ENCODE data around the gene ZNF793.

The ZNF793 gene

DNA sequence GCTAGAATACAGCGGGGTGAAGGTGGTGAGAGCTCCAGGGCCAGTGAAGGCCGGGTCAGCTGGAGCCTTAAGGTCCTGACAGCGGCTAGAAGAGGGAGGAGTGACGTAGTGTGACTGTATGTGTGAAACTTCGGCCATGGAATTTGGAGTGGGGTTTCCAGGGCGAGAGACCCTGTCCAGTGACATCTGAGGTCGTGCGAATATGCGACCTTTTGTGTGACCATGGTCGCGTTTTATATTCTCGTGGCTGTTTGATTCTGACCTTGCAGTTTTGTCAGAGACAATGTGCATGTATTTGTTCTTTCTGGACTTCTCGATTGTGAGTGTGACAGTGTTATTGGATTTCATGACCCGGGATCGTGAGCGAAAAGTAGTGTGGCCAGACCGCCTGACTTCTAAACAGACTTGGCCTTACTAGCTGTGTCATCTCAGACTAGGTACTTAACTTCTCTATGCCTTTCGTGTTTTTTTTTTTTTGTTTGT lies 39.1 kb upstream of the ZNF793 start (continued):
- no peak for TF ChIP-seq ZNF70 (CRISPR knock-in tag; IDR thresholded peaks at IDR 0.05)
- no peak for TF ChIP-seq TOX (CRISPR knock-in tag; IDR thresholded peaks at IDR 0.05; ENCODE audit: borderline replicate concordance)
- TF ChIP-seq ZNF565 (CRISPR knock-in tag; conservative IDR thresholded peaks at IDR 0.05; ENCODE audit: low read depth), result no peak

DNA sequence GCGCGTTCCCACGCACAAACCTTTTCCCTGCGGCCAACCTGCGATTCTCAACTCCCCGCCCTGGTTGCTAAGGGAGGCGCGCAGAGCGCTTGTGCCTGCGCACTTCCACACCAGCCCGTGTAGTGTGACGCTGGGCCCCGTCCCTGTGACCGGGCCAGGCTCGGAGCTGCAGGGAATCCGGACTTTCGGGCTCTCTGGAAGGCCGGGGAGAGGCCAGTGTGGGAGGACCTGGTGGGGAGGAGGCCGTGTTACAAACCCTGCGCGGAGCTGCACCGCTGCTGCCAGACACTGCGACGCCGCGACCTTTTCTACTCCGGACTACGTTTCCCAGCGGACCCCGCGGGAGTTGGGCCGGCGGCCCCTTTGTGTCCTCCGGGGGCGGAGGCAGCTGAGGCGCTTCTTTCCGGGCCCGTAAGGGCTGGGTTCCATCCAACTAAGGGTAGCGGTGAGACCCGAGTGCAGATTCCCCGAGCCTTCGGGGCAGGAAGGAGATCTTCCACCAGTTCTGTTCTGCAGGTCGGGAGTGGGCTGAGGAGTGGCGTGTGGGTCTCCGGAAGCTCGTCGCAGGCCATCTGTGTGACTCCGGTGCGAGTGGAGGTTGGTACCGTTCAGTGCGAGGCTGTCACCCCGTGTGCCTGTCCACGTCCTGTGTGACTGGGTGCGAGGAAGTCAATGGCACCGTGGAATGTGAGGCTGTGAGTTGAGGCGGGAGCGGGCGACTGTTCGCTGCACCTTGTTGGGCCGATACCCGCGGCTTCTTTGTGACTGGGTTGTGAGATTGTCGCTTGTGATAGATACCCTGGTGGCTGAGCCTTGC lies 37.6 kb upstream of the ZNF793 start, which contains the start of gene ZNF570:
Gene ZNF570, plus strand, starts transcription at position 396 of the 817 bp plus-strand sequence. CDS start 999 bp downstream, outside the sequence.
- TF ChIP-seq ZNF8 (CRISPR knock-in tag; IDR thresholded peaks at IDR 0.05), result peak; percentile 41; the same call in 1 of the 2 replicates
- TF ChIP-seq, protein P1, sequence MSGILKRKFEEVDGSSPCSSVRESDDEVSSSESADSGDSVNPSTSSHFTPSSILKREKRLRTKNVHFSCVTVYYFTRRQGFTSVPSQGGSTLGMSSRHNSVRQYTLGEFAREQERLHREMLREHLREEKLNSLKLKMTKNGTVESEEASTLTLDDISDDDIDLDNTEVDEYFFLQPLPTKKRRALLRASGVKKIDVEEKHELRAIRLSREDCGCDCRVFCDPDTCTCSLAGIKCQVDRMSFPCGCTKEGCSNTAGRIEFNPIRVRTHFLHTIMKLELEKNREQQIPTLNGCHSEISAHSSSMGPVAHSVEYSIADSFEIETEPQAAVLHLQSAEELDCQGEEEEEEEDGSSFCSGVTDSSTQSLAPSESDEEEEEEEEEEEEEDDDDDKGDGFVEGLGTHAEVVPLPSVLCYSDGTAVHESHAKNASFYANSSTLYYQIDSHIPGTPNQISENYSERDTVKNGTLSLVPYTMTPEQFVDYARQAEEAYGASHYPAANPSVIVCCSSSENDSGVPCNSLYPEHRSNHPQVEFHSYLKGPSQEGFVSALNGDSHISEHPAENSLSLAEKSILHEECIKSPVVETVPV (CRISPR knock-in tag; IDR thresholded peaks at IDR 0.05), result no peak
- ATAC-seq, result peak; percentile 82

DNA sequence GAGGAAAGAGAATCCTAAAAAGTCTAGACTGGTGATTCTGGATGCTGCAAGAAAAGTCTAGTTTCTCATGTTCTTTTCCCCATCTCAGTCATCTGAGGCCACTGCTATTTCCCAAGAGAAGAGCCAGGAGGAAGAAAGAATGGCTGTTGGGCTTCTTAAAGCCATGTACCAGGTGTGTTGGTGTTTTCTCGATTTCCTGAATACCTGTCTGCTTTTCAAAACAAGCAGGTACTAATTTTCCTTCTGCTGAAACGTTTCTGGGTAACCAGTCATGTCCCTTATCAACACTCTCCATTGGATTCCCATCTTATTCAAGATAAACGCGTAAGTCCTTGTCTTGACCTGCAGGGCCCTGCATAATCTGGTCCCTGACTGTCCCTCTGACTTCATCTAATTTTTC lies 36.5 kb upstream of the ZNF793 start:
- TF ChIP-seq ZC3H10 (CRISPR knock-in tag; IDR thresholded peaks at IDR 0.05), result no peak
- no peak for TF ChIP-seq ZNF70 (CRISPR knock-in tag; IDR thresholded peaks at IDR 0.05)
- TF ChIP-seq ARNTL (CRISPR knock-in tag; IDR thresholded peaks at IDR 0.05; ENCODE audit: borderline replicate concordance, low read depth), result no peak
- ATAC-seq, result no peak

DNA sequence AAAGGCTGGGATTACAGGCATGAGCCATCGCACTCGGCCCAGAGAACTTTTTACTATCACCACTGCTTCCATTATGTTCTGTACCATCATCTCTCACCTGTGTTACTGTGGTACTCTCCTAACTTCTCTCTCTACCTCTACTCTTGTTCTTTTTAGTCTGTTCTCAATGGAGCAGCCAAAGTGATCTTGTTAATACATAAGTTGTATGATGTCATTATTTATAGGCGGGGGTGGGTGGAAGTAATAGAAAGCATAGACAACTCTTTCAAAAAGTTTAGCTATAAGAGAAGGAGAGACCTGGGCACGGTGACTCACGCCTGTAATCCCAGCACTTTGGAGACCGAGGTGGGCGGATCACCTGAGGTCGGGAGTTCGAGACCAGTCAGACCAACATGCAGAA lies 34.6 kb upstream of the ZNF793 start:
- ATAC-seq, result no peak
- TF ChIP-seq TOX (CRISPR knock-in tag; IDR thresholded peaks at IDR 0.05; ENCODE audit: borderline replicate concordance) (no peak), ZNF565 (CRISPR knock-in tag; conservative IDR thresholded peaks at IDR 0.05; ENCODE audit: low read depth) (no peak), GLIS3 (CRISPR knock-in tag; IDR thresholded peaks at IDR 0.05) (no peak), ARNTL (CRISPR knock-in tag; IDR thresholded peaks at IDR 0.05; ENCODE audit: borderline replicate concordance, low read depth) (no peak), ISL1 (CRISPR knock-in tag; IDR thresholded peaks at IDR 0.05) (no peak), TCF4 (CRISPR knock-in tag; IDR thresholded peaks at IDR 0.05; ENCODE audit: borderline replicate concordance) (no peak), CSDC2 (CRISPR knock-in tag; IDR thresholded peaks at IDR 0.05) (no peak), OSR1 (CRISPR knock-in tag; IDR thresholded peaks at IDR 0.05) (no peak), SNAI2 (CRISPR knock-in tag; IDR thresholded peaks at IDR 0.05) (no peak)
- TF ChIP-seq, protein P2, sequence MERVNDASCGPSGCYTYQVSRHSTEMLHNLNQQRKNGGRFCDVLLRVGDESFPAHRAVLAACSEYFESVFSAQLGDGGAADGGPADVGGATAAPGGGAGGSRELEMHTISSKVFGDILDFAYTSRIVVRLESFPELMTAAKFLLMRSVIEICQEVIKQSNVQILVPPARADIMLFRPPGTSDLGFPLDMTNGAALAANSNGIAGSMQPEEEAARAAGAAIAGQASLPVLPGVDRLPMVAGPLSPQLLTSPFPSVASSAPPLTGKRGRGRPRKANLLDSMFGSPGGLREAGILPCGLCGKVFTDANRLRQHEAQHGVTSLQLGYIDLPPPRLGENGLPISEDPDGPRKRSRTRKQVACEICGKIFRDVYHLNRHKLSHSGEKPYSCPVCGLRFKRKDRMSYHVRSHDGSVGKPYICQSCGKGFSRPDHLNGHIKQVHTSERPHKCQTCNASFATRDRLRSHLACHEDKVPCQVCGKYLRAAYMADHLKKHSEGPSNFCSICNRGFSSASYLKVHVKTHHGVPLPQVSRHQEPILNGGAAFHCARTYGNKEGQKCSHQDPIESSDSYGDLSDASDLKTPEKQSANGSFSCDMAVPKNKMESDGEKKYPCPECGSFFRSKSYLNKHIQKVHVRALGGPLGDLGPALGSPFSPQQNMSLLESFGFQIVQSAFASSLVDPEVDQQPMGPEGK (CRISPR knock-in tag; IDR thresholded peaks at IDR 0.05; ENCODE audit: borderline replicate concordance), result no peak
- TF ChIP-seq, protein P3, sequence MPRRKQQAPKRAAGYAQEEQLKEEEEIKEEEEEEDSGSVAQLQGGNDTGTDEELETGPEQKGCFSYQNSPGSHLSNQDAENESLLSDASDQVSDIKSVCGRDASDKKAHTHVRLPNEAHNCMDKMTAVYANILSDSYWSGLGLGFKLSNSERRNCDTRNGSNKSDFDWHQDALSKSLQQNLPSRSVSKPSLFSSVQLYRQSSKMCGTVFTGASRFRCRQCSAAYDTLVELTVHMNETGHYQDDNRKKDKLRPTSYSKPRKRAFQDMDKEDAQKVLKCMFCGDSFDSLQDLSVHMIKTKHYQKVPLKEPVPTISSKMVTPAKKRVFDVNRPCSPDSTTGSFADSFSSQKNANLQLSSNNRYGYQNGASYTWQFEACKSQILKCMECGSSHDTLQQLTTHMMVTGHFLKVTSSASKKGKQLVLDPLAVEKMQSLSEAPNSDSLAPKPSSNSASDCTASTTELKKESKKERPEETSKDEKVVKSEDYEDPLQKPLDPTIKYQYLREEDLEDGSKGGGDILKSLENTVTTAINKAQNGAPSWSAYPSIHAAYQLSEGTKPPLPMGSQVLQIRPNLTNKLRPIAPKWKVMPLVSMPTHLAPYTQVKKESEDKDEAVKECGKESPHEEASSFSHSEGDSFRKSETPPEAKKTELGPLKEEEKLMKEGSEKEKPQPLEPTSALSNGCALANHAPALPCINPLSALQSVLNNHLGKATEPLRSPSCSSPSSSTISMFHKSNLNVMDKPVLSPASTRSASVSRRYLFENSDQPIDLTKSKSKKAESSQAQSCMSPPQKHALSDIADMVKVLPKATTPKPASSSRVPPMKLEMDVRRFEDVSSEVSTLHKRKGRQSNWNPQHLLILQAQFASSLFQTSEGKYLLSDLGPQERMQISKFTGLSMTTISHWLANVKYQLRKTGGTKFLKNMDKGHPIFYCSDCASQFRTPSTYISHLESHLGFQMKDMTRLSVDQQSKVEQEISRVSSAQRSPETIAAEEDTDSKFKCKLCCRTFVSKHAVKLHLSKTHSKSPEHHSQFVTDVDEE (CRISPR knock-in tag; IDR thresholded peaks at IDR 0.05), result no peak
- TF ChIP-seq, protein P4, sequence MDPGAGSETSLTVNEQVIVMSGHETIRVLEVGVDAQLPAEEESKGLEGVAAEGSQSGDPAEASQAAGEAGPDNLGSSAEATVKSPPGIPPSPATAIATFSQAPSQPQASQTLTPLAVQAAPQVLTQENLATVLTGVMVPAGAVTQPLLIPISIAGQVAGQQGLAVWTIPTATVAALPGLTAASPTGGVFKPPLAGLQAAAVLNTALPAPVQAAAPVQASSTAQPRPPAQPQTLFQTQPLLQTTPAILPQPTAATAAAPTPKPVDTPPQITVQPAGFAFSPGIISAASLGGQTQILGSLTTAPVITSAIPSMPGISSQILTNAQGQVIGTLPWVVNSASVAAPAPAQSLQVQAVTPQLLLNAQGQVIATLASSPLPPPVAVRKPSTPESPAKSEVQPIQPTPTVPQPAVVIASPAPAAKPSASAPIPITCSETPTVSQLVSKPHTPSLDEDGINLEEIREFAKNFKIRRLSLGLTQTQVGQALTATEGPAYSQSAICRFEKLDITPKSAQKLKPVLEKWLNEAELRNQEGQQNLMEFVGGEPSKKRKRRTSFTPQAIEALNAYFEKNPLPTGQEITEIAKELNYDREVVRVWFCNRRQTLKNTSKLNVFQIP (CRISPR knock-in tag; IDR thresholded peaks at IDR 0.05; ENCODE audit: borderline replicate concordance, low read depth), result no peak
- TF ChIP-seq, protein P5, sequence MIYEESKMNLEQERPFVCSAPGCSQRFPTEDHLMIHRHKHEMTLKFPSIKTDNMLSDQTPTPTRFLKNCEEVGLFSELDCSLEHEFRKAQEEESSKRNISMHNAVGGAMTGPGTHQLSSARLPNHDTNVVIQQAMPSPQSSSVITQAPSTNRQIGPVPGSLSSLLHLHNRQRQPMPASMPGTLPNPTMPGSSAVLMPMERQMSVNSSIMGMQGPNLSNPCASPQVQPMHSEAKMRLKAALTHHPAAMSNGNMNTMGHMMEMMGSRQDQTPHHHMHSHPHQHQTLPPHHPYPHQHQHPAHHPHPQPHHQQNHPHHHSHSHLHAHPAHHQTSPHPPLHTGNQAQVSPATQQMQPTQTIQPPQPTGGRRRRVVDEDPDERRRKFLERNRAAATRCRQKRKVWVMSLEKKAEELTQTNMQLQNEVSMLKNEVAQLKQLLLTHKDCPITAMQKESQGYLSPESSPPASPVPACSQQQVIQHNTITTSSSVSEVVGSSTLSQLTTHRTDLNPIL (CRISPR knock-in tag; IDR thresholded peaks at IDR 0.05; ENCODE audit: low read depth), result no peak
